Measurements from ENCODE around the gene GSPT1.
"Not testable (repeated sequence)": the region's sequence is repeated elsewhere in the genome, so short reads cannot be mapped to it uniquely, and the experiment has no call there.

Gene GSPT1

DNA sequence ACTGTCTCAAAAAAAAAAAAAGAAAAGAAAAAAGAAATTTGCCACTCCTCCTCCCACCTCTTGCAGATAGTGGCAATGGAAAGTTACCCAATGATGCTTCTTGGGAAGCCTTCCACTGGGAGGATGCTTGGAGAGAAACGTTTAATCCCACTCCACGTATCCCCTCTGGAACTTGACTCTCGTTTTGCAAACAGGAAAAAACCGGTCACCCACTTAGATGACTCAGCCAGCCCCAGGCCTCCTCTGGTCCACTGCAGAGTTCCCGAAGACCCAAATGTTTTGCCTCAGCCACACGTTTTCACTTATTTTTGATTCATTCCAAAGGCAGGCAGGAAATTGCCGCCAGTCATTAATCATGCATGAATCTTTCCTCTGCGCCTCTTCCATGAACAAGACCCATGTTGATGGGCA is 40.0 kb upstream of the GSPT1 start:
- in situ Hi-C loops (cut with MboI; ENCODE audit: low pct_unique_long_range_greater_than_20kb, low sequenced_read_pairs, unreplicated experiment), result loop anchor here (10.0 kb wide), 1 partner anchor 109 kb away; no protein-coding TSS in a partner anchor
- DNase-seq (ENCODE audit: low spot score), result no peak
- TF ChIP-seq, protein P1, sequence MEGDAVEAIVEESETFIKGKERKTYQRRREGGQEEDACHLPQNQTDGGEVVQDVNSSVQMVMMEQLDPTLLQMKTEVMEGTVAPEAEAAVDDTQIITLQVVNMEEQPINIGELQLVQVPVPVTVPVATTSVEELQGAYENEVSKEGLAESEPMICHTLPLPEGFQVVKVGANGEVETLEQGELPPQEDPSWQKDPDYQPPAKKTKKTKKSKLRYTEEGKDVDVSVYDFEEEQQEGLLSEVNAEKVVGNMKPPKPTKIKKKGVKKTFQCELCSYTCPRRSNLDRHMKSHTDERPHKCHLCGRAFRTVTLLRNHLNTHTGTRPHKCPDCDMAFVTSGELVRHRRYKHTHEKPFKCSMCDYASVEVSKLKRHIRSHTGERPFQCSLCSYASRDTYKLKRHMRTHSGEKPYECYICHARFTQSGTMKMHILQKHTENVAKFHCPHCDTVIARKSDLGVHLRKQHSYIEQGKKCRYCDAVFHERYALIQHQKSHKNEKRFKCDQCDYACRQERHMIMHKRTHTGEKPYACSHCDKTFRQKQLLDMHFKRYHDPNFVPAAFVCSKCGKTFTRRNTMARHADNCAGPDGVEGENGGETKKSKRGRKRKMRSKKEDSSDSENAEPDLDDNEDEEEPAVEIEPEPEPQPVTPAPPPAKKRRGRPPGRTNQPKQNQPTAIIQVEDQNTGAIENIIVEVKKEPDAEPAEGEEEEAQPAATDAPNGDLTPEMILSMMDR (IDR thresholded peaks at IDR 0.05; ENCODE audit: extremely low read depth, insufficient read depth, missing control alignments), result no peak

DNA sequence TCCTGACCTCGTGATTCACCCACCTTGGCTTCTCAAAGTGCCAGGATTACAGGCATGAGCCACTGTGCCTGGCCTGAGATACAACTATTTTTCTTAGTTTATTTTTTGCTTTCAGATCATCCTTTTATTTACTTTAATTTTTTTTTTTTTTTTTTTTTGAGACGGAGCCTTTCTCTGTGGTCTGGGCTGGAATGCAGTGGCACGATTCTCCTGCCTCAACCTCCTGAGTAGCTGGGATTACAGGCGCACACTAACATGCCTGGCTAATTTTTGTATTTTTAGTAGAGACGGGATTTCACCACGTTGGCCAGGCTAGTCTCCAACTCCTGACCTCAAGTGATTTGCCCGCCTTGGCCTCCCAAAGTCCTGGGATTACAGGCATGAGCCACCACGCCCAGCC is 37.8 kb upstream of the GSPT1 start:
- in situ Hi-C loops (cut with MboI; ENCODE audit: low pct_unique_long_range_greater_than_20kb, low sequenced_read_pairs, unreplicated experiment), result loop anchor here (10.0 kb wide), 1 partner anchor 111 kb away; no protein-coding TSS in a partner anchor
- not testable (repeated sequence) for DNase-seq (ENCODE audit: low spot score)

DNA sequence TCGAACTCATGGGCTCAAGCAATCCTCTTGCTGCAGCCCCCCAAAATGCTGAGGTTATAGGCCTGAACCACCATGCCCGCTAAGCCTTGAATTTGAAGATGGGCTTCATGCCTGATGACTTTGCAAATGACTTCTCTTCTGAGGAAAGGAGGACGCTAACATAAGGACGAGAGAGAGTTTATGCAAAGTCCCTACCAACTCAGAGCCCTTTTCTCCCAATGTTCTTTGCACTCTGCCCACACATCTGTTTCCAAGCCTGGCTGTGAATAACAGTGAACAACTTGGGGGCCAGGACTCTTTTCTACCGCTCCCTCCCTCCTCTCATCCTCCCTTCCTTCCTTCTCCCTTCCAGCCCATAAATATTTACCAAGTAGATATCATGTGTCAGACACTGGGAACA is 34.6 kb upstream of the GSPT1 start:
- in situ Hi-C loops (cut with MboI; ENCODE audit: low pct_unique_long_range_greater_than_20kb, low sequenced_read_pairs, unreplicated experiment), result loop anchor here (10.0 kb wide), 1 partner anchor 114 kb away; no protein-coding TSS in a partner anchor
- TF ChIP-seq, protein P1 (IDR thresholded peaks at IDR 0.05; ENCODE audit: extremely low read depth, insufficient read depth, missing control alignments), result no peak
- DNase-seq (ENCODE audit: low spot score), result no peak

DNA sequence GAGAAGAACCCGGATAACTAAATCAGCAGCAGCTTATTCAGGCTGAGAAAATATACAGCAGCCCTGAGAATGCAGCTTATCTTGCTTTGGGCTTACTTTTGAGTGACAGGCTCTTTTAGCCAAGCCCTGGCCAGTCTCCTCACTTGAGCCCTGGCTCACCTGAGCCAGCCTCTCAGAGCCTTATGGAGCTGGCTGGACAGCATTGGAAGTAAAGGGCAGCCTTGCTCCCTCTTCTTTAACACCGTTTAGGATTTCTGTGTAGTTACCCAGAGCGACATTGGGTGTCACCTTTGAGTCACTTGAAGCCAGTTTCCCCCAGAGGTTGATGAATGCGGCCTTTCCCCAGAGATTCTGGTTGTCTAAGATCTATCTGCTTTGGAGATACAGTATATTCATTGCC is 33.8 kb upstream of the GSPT1 start:
- TF ChIP-seq, protein P1 (IDR thresholded peaks at IDR 0.05; ENCODE audit: extremely low read depth, insufficient read depth, missing control alignments), result peak; percentile 77
- peak; percentile 82 for DNase-seq (ENCODE audit: low spot score)
- in situ Hi-C loops (cut with MboI; ENCODE audit: low pct_unique_long_range_greater_than_20kb, low sequenced_read_pairs, unreplicated experiment), result no loop called here

DNA sequence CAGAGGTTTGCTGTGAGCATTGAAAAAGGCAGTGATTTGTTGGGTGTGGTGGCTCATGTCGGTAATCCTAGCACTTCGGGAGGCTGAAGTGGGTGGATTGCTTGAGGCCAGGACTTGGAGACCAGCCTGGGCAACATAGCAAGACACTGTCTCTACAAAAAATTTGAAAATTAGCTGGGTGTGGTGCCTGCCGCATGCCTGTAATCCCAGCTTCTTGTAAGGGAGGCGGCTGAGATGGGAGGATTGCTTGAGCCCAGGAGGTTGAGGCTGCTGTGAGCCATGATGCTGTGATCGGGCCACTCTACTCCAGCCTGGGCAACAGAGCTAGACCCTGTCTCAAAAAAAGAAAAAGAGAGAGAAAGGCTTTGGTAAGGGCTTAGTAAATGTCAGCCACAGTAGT is 33.1 kb upstream of the GSPT1 start:
- TF ChIP-seq, protein P1 (IDR thresholded peaks at IDR 0.05; ENCODE audit: extremely low read depth, insufficient read depth, missing control alignments), result no peak

DNA sequence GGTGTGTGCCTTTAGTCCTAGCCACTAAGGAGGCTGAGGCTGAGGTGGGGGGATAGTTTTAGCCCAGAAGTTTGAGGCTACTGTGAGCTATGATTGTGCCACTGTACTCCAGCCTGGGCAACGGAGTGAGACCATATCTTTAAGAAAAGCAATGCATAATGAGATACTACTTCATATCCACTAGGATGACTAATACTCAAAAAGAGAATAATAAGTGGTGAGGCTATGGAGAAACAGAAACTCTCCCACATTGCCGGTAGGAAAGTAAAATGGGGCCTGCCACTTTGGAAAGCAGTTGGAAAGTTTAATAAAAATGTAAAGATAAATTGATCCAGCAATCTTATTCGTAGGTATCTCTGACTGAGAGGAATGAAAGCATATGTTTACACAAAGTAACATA is 30.7 kb upstream of the GSPT1 start:
- in situ Hi-C loops (cut with MboI; ENCODE audit: low pct_unique_long_range_greater_than_20kb, low sequenced_read_pairs, unreplicated experiment), result no loop called here
- DNase-seq (ENCODE audit: low spot score), result no peak
- TF ChIP-seq, protein P1 (IDR thresholded peaks at IDR 0.05; ENCODE audit: extremely low read depth, insufficient read depth, missing control alignments), result no peak

More for the DNA sequence above, 33.1 kb upstream of the GSPT1 start:
- DNase-seq (ENCODE audit: low spot score), result no peak
- in situ Hi-C loops (cut with MboI; ENCODE audit: low pct_unique_long_range_greater_than_20kb, low sequenced_read_pairs, unreplicated experiment), result no loop called here

DNA sequence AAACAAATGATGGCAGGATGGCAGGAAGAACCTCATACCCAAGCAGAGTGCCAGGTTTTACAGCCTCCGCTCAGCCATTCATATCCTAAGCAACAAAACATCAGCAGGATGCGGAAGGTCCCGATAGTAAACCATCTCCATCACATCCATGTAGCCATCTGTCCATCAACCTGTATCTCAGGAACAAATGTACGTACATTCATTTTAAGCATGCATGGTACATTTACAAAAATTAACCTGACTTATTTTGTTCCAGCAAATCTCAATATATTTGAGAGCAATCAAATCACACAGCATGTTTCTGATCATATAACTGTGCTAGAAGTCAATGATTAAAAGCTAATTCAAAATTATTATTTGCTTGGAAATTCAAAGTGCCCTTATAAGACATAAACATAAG is 26.2 kb upstream of the GSPT1 start, which contains the start of gene NPIPB2:
TSS of gene NPIPB2 (minus strand) at position 101 of the 400 bp plus-strand sequence. CDS start at position 101, 0 bp downstream.
- DNase-seq (ENCODE audit: low spot score); in situ Hi-C loops (cut with MboI; ENCODE audit: low pct_unique_long_range_greater_than_20kb, low sequenced_read_pairs, unreplicated experiment): not testable (repeated sequence)

DNA sequence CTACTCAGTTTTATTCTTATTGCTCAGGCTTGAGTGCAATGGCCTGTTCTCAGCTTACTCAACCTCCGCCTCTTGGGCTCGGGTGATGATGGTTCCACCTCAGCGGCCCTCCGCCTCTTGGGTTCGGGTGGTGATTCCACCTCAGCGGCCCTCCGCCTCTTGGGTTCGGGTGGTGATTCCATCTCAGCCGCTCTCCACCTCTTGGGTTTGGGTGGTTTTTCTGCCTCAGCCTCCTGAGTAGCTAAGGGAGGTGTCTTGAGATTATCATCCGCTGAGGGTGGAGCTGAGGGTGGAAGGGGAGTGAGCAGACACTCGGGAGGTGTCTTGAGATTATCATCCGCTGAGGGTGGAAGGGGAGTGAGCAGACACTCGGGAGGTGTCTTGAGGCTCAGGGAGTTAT is 11.6 kb upstream of the GSPT1 start:
- in situ Hi-C loops (cut with MboI; ENCODE audit: low pct_unique_long_range_greater_than_20kb, low sequenced_read_pairs, unreplicated experiment); DNase-seq (ENCODE audit: low spot score): not testable (repeated sequence)

DNA sequence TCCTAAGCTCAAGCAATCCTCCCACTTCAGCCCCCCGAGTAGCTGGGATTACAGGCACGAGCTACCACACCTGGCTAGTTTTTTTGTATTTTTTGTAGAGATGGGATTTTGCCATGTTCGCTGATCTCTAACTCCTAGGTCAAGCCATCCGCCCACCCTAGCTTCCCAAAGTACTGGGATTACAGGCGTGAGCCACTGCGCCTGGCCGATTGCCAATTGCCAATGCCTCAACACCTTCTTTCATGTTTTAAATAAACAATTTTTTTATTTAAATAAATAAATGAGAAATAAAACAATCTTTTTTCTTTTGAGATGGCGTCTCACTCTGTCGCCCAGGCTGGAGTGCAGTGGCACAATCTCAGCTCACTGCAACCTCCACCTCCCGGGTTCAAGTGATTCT is 8.3 kb upstream of the GSPT1 start:
- DNase-seq (ENCODE audit: low spot score); in situ Hi-C loops (cut with MboI; ENCODE audit: low pct_unique_long_range_greater_than_20kb, low sequenced_read_pairs, unreplicated experiment): not testable (repeated sequence)
